HL-60/S4 treated with retinoic acid at 250 ng/mL for 4 days and 3 days (cell line): ENCODE results near the gene SUCLG2.

Source experiments
- in situ Hi-C: fragments of 300-500 bp; cut with MboI; formaldehyde crosslinking; loops from 2 replicates; pipeline ENCODE4 v1.7.0; 2022; ENCODE audit warnings: low sequenced_read_pairs

Gene SUCLG2

GRCh38 chr3:67649681-67650080 is 4.7 kb downstream of the SUCLG2 start:
- in situ Hi-C loops, result no loop called here

- in situ Hi-C loops, result no loop called here
Measured at GRCh38 chr3:67648701-67649100, 5.7 kb downstream of the SUCLG2 start.

GRCh38 chr3:67648229-67648628 is 6.2 kb downstream of the SUCLG2 start:
- in situ Hi-C loops, result no loop called here

- in situ Hi-C loops, result no loop called here
Measured at GRCh38 chr3:67647390-67647878, 7.0 kb downstream of the SUCLG2 start.

- in situ Hi-C loops, result no loop called here
Measured at GRCh38 chr3:67646586-67647234, 7.7 kb downstream of the SUCLG2 start.

- in situ Hi-C loops, result no loop called here
Measured at GRCh38 chr3:67644827-67645226, 9.6 kb downstream of the SUCLG2 start.

- in situ Hi-C loops, result no loop called here
Measured at GRCh38 chr3:67642734-67643133, 11.7 kb downstream of the SUCLG2 start.

- in situ Hi-C loops, result no loop called here
Measured at GRCh38 chr3:67642190-67642589, 12.2 kb downstream of the SUCLG2 start.

- in situ Hi-C loops, result no loop called here
Measured at GRCh38 chr3:67641451-67641850, 13.0 kb downstream of the SUCLG2 start.

- in situ Hi-C loops, result no loop called here
Measured at GRCh38 chr3:67640023-67640660, 14.3 kb downstream of the SUCLG2 start.

- in situ Hi-C loops, result no loop called here
Measured at GRCh38 chr3:67637255-67637900, 17.0 kb downstream of the SUCLG2 start.

GRCh38 chr3:67635806-67636205 is 18.6 kb downstream of the SUCLG2 start:
- in situ Hi-C loops, result no loop called here

GRCh38 chr3:67635257-67635656 is 19.2 kb downstream of the SUCLG2 start:
- in situ Hi-C loops, result no loop called here

GRCh38 chr3:67630666-67631362 is 23.6 kb downstream of the SUCLG2 start:
- in situ Hi-C loops, result no loop called here

- in situ Hi-C loops, result no loop called here
Measured at GRCh38 chr3:67624687-67625086, 29.7 kb downstream of the SUCLG2 start.

- in situ Hi-C loops, result no loop called here
Measured at GRCh38 chr3:67624078-67624477, 30.3 kb downstream of the SUCLG2 start.

- in situ Hi-C loops, result no loop called here
Measured at GRCh38 chr3:67622652-67623051, 31.8 kb downstream of the SUCLG2 start.

- in situ Hi-C loops, result no loop called here
Measured at GRCh38 chr3:67620869-67621268, 33.5 kb downstream of the SUCLG2 start.

GRCh38 chr3:67619991-67620390 is 34.4 kb downstream of the SUCLG2 start:
- in situ Hi-C loops, result no loop called here

GRCh38 chr3:67617518-67617917 is 36.9 kb downstream of the SUCLG2 start:
- in situ Hi-C loops, result no loop called here

- in situ Hi-C loops, result no loop called here
Measured at GRCh38 chr3:67616046-67616445, 38.4 kb downstream of the SUCLG2 start.

GRCh38 chr3:67614195-67614594 is 40.2 kb downstream of the SUCLG2 start:
- in situ Hi-C loops, result no loop called here
